OCI-LY7 (cell line): Measurements from ENCODE around the gene EIF3C.
"Not testable (repeated sequence)": the region's sequence is repeated elsewhere in the genome, so short reads cannot be mapped to it uniquely, and the experiment has no call there.

Experiments
- CTCF ChIP-seq: fragments of 200-600 bp; sonication (generic); conservative IDR thresholded peaks from 2 replicates; pipeline ENCODE4 v1.5.1; 2014; ENCODE audit warnings: mild to moderate bottlenecking, antibody characterized with exemption, low read length, moderate library complexity, mixed read lengths
- EZH2phosphoT487 ChIP-seq: fragments of 200-600 bp; sonication (generic); IDR thresholded peaks from 2 replicates; pipeline ENCODE4 v1.6.1; 2018; ENCODE audit warnings: low read depth, borderline replicate concordance, mild to moderate bottlenecking, mixed run types, antibody characterized with exemption, low read length, moderate library complexity, mixed read lengths

GRCh38 chr16:28731253-28731652 lies 20.0 kb downstream of the EIF3C start:
- TF ChIP-seq CTCF, EZH2phosphoT487: not testable (repeated sequence)
